ENCODE measurements around the gene NCF2.

NCF2 gene

GRCh38 chr1:183566026-183566425, 24.2 kb downstream of the NCF2 start:
- FAIRE-seq, result no peak
- no peak for DNase-seq (ENCODE audit: insufficient read length)
- no peak for TF ChIP-seq POLR2AphosphoS5 (IDR thresholded peaks at IDR 0.05; ENCODE audit: low read depth, low read length)
- no peak for TF ChIP-seq TAF1 (IDR thresholded peaks at IDR 0.05; ENCODE audit: borderline replicate concordance, low read depth, low read length)
- no peak for TF ChIP-seq POLR2A (IDR thresholded peaks at IDR 0.05; ENCODE audit: low read depth, low read length)

- DNase-seq (ENCODE audit: insufficient read length) (no peak), FAIRE-seq (no peak)
Observed at GRCh38 chr1:183565261-183565660, 25.0 kb downstream of the NCF2 start.

GRCh38 chr1:183562701-183563100, 27.6 kb downstream of the NCF2 start:
- DNase-seq (ENCODE audit: insufficient read length) (no peak), FAIRE-seq (no peak)
- TF ChIP-seq POLR2A (IDR thresholded peaks at IDR 0.05; ENCODE audit: low read depth, low read length) (no peak), TAF1 (IDR thresholded peaks at IDR 0.05; ENCODE audit: borderline replicate concordance, low read depth, low read length) (no peak)

More at GRCh38 chr1:183565261-183565660, 25.0 kb downstream of the NCF2 start:
- TF ChIP-seq POLR2AphosphoS5 (IDR thresholded peaks at IDR 0.05; ENCODE audit: low read depth, low read length) (no peak), TAF1 (IDR thresholded peaks at IDR 0.05; ENCODE audit: borderline replicate concordance, low read depth, low read length) (no peak), POLR2A (IDR thresholded peaks at IDR 0.05; ENCODE audit: low read depth, low read length) (no peak)

- no peak for FAIRE-seq
- TF ChIP-seq POLR2A (IDR thresholded peaks at IDR 0.05; ENCODE audit: low read depth, low read length), result no peak
- DNase-seq (ENCODE audit: insufficient read length), result no peak
Observed at GRCh38 chr1:183559061-183559460, 31.2 kb downstream of the NCF2 start.

- TF ChIP-seq POLR2AphosphoS5 (IDR thresholded peaks at IDR 0.05; ENCODE audit: low read depth, low read length) (no peak), TAF1 (IDR thresholded peaks at IDR 0.05; ENCODE audit: borderline replicate concordance, low read depth, low read length) (no peak), POLR2A (IDR thresholded peaks at IDR 0.05; ENCODE audit: low read depth, low read length) (no peak)
- FAIRE-seq (no peak), DNase-seq (ENCODE audit: insufficient read length) (no peak)
Observed at GRCh38 chr1:183554577-183554976, 35.7 kb downstream of the NCF2 start.

- FAIRE-seq, result no peak
- TF ChIP-seq POLR2AphosphoS5 (IDR thresholded peaks at IDR 0.05; ENCODE audit: low read depth, low read length) (no peak; the same call in 1 of the 2 replicates), TAF1 (IDR thresholded peaks at IDR 0.05; ENCODE audit: borderline replicate concordance, low read depth, low read length) (no peak), POLR2A (IDR thresholded peaks at IDR 0.05; ENCODE audit: low read depth, low read length) (no peak)
- no peak for DNase-seq (ENCODE audit: insufficient read length)
Observed at GRCh38 chr1:183553764-183554163, 36.5 kb downstream of the NCF2 start.

GRCh38 chr1:183553331-183553730, 36.9 kb downstream of the NCF2 start:
- TF ChIP-seq POLR2AphosphoS5 (IDR thresholded peaks at IDR 0.05; ENCODE audit: low read depth, low read length) (0 out of 2 replicates have a peak, but pooled peaks have one; percentile 32), POLR2A (IDR thresholded peaks at IDR 0.05; ENCODE audit: low read depth, low read length) (no peak)
- DNase-seq (ENCODE audit: insufficient read length), result no peak
- FAIRE-seq, result no peak

GRCh38 chr1:183552891-183553290, 37.4 kb downstream of the NCF2 start:
- DNase-seq (ENCODE audit: insufficient read length), result no peak
- TF ChIP-seq POLR2A (IDR thresholded peaks at IDR 0.05; ENCODE audit: low read depth, low read length), result no peak
- no peak for TF ChIP-seq POLR2AphosphoS5 (IDR thresholded peaks at IDR 0.05; ENCODE audit: low read depth, low read length)
- no peak for TF ChIP-seq TAF1 (IDR thresholded peaks at IDR 0.05; ENCODE audit: borderline replicate concordance, low read depth, low read length)
- FAIRE-seq, result no peak

GRCh38 chr1:183552441-183552840, 37.8 kb downstream of the NCF2 start:
- DNase-seq (ENCODE audit: insufficient read length), result no peak
- no peak for FAIRE-seq
- TF ChIP-seq TAF1 (IDR thresholded peaks at IDR 0.05; ENCODE audit: borderline replicate concordance, low read depth, low read length) (no peak), POLR2AphosphoS5 (IDR thresholded peaks at IDR 0.05; ENCODE audit: low read depth, low read length) (no peak), POLR2A (IDR thresholded peaks at IDR 0.05; ENCODE audit: low read depth, low read length) (no peak)

- DNase-seq (ENCODE audit: insufficient read length), result no peak
- no peak for TF ChIP-seq TAF1 (IDR thresholded peaks at IDR 0.05; ENCODE audit: borderline replicate concordance, low read depth, low read length)
- TF ChIP-seq POLR2A (IDR thresholded peaks at IDR 0.05; ENCODE audit: low read depth, low read length), result no peak
- TF ChIP-seq POLR2AphosphoS5 (IDR thresholded peaks at IDR 0.05; ENCODE audit: low read depth, low read length), result no peak
- no peak for FAIRE-seq
Observed at GRCh38 chr1:183551924-183552323, 38.3 kb downstream of the NCF2 start.

- TF ChIP-seq POLR2AphosphoS5 (IDR thresholded peaks at IDR 0.05; ENCODE audit: low read depth, low read length) (no peak), TAF1 (IDR thresholded peaks at IDR 0.05; ENCODE audit: borderline replicate concordance, low read depth, low read length) (no peak), POLR2A (IDR thresholded peaks at IDR 0.05; ENCODE audit: low read depth, low read length) (no peak)
- FAIRE-seq (no peak), DNase-seq (ENCODE audit: insufficient read length) (no peak)
Observed at GRCh38 chr1:183550915-183551314, 39.3 kb downstream of the NCF2 start.

GRCh38 chr1:183548116-183548515, 42.1 kb downstream of the NCF2 start:
- FAIRE-seq (no peak), DNase-seq (ENCODE audit: insufficient read length) (no peak)
- TF ChIP-seq POLR2AphosphoS5 (IDR thresholded peaks at IDR 0.05; ENCODE audit: low read depth, low read length) (no peak), TAF1 (IDR thresholded peaks at IDR 0.05; ENCODE audit: borderline replicate concordance, low read depth, low read length) (no peak), POLR2A (IDR thresholded peaks at IDR 0.05; ENCODE audit: low read depth, low read length) (no peak)

GRCh38 chr1:183546427-183546826, 43.8 kb downstream of the NCF2 start:
- no peak for FAIRE-seq
- no peak for DNase-seq (ENCODE audit: insufficient read length)
- no peak for TF ChIP-seq POLR2A (IDR thresholded peaks at IDR 0.05; ENCODE audit: low read depth, low read length)
- TF ChIP-seq TAF1 (IDR thresholded peaks at IDR 0.05; ENCODE audit: borderline replicate concordance, low read depth, low read length), result no peak
- TF ChIP-seq POLR2AphosphoS5 (IDR thresholded peaks at IDR 0.05; ENCODE audit: low read depth, low read length), result no peak
